CD14-positive monocyte (primary cell): ENCODE measurements around the gene PTPN13. TPM values are rescaled to one million over a fixed set of nuclear protein-coding genes. Genes with fewer than 3 reads are reported as not detected.

Experiments used
- DNase-seq, 3 donors: peaks; one replicate each; pipeline ENCODE4 v3.0.0-alpha.2; 2011 to 2022
- H2AFZ ChIP-seq: 2 replicates; pipeline ENCODE4 v1.6.0; 2012; ENCODE audit warnings: mild to moderate bottlenecking, low read depth, low read length, inconsistent platforms; ENCODE audit not compliant: insufficient read depth, poor library complexity, severe bottlenecking
- H3K27ac ChIP-seq, 2 donors: 1 replicate in 1 of 2; 2 replicates in 1 of 2; pipeline ENCODE4 v1.5.1; 2012 to 2013; ENCODE audit warnings: low read length in 2 of 2, control low read depth in 1 of 2, inconsistent platforms in 1 of 2, low read depth in 1 of 2, mild to moderate bottlenecking in 1 of 2
- H3K27me3 ChIP-seq, 2 donors: one replicate each; pipeline versions ENCODE4 v1.6.0 to v1.6.1; 2011 to 2013; ENCODE audit warnings: low read length in 2 of 2; ENCODE audit not compliant: control insufficient read depth in 2 of 2, insufficient read depth in 2 of 2
- H3K36me3 ChIP-seq, 2 donors: replicated peaks in 1 of 2; 1 replicate in 1 of 2; 2 replicates in 1 of 2; pipeline versions ENCODE4 v1.5.1 to v1.6.1; 2012 to 2013; ENCODE audit warnings: low read length in 2 of 2, control low read depth in 1 of 2, inconsistent platforms in 1 of 2, mild to moderate bottlenecking in 1 of 2; ENCODE audit not compliant: insufficient read depth in 2 of 2, control insufficient read depth in 1 of 2
- H3K4me1 ChIP-seq, 2 donors: 1 replicate in 1 of 2; 2 replicates in 1 of 2; pipeline versions ENCODE4 v1.5.1 to v1.6.1; 2012 to 2013; ENCODE audit warnings: low read length in 2 of 2, control low read depth in 1 of 2, inconsistent platforms in 1 of 2, mild to moderate bottlenecking in 1 of 2, moderate library complexity in 1 of 2; ENCODE audit not compliant: insufficient read depth in 2 of 2, control insufficient read depth in 1 of 2
- H3K4me2 ChIP-seq: replicated peaks from 2 replicates; pipeline ENCODE3; 2012; ENCODE audit warnings: low read length, moderate library complexity, mild to moderate bottlenecking; ENCODE audit not compliant: poor library complexity, severe bottlenecking; ENCODE audit errors: extremely low read depth
- H3K4me3 ChIP-seq, 3 experiments: fragments of 200-600 bp in 1 of 3; sonication (generic) in 1 of 3; replicated peaks in 1 of 3; 1 replicate in 2 of 3; 2 replicates in 1 of 3; pipeline ENCODE4 v1.5.1; 2011 to 2013; ENCODE audit warnings: low read length in 3 of 3, mild to moderate bottlenecking in 3 of 3, control low read depth in 2 of 3, low read depth in 2 of 3, inconsistent platforms in 1 of 3, moderate library complexity in 1 of 3
- H3K79me2 ChIP-seq: 2 replicates; pipeline ENCODE4 v1.6.0; 2012; ENCODE audit warnings: mild to moderate bottlenecking, control low read depth, inconsistent platforms, low read length, moderate library complexity; ENCODE audit not compliant: insufficient read depth
- H3K9ac ChIP-seq: 2 replicates; pipeline ENCODE4 v1.6.0; 2017; ENCODE audit warnings: low read length, mild to moderate bottlenecking; ENCODE audit not compliant: insufficient read depth, poor library complexity, severe bottlenecking
- H3K9me3 ChIP-seq, 2 donors: replicated peaks in 1 of 2; 1 replicate in 1 of 2; 2 replicates in 1 of 2; pipeline versions ENCODE4 v1.5.1 to v1.6.1; 2012 to 2013; ENCODE audit warnings: low read length in 2 of 2, control low read depth in 1 of 2; ENCODE audit not compliant: control insufficient read depth in 1 of 2, insufficient read depth in 1 of 2
- H4K20me1 ChIP-seq: 2 replicates; pipeline ENCODE4 v1.6.0; 2012; ENCODE audit warnings: mild to moderate bottlenecking, low read length, control low read depth, moderate library complexity; ENCODE audit not compliant: insufficient read depth
- H3K27ac Mint-ChIP-seq, 7 donors: one replicate each; pipeline ENCODE4 v1.8.0; 2020; ENCODE audit warnings: mild to moderate bottlenecking in 7 of 7, mixed read lengths in 7 of 7, moderate library complexity in 6 of 7, inconsistent platforms in 2 of 7
- H3K27me3 Mint-ChIP-seq, 3 donors: one replicate each; pipeline ENCODE4 v1.8.0; 2021 to 2022; ENCODE audit warnings: low read depth in 3 of 3, mild to moderate bottlenecking in 3 of 3, mixed read lengths in 3 of 3, moderate library complexity in 3 of 3, inconsistent platforms in 1 of 3
- H3K36me3 Mint-ChIP-seq, 2 donors: one replicate each; pipeline ENCODE4 v1.8.0; 2020; ENCODE audit warnings: mixed read lengths in 2 of 2, inconsistent platforms in 1 of 2, mild to moderate bottlenecking in 1 of 2
- H3K4me1 Mint-ChIP-seq: one replicate; pipeline ENCODE4 v1.8.0; 2020; ENCODE audit warnings: mild to moderate bottlenecking, mixed read lengths
- H3K4me3 Mint-ChIP-seq, 2 donors: one replicate each; pipeline ENCODE4 v1.8.0; 2020; ENCODE audit warnings: mild to moderate bottlenecking in 2 of 2, mixed read lengths in 2 of 2, moderate library complexity in 1 of 2
- H3K9me3 Mint-ChIP-seq, 7 donors: one replicate each; pipeline ENCODE4 v1.8.0; 2020 to 2022; ENCODE audit warnings: mixed read lengths in 7 of 7, mild to moderate bottlenecking in 6 of 7, moderate library complexity in 6 of 7, inconsistent platforms in 2 of 7
- CTCF ChIP-seq: fragments of 200-600 bp; IDR thresholded peaks from one replicate; pipeline ENCODE4 v1.8.0; 2022; ENCODE audit warnings: antibody characterized with exemption, mild to moderate bottlenecking
- WGBS: methylation state at CpG from one replicate; pipeline ENCODE4 v1.1.5; 2013; ENCODE audit warnings: missing lambda C conversion rate; ENCODE audit not compliant: insufficient coverage; 5-methylcytosine and 5-hydroxymethylcytosine counted together
- intact Hi-C, 2 donors: fragments of 100-400 bp; cut with micrococcal nuclease; formaldehyde crosslinking; loops; one replicate each; pipeline versions ENCODE4 v1.15.0 to v1.15.1; 2023
- polyA plus RNA-seq, 3 donors: library from polyadenylated mRNA; depleted of rRNA in 1 of 3; unstranded in 2 of 3; stranded (reverse) in 1 of 3; fragments of 300-500 nt in 2 of 3; fragments of >200 nt in 1 of 3; fragmentation: Illumina TruSeq in 2 of 3; gene quantifications; 1 replicate in 2 of 3; 2 replicates in 1 of 3; pipeline ENCODE4 v1.2.3, GENCODE V29; 2012 to 2021

The PTPN13 gene
- polyA plus RNA-seq, 3 donors: 0.04 to 1.0 (median 0.35) TPM

DNA sequence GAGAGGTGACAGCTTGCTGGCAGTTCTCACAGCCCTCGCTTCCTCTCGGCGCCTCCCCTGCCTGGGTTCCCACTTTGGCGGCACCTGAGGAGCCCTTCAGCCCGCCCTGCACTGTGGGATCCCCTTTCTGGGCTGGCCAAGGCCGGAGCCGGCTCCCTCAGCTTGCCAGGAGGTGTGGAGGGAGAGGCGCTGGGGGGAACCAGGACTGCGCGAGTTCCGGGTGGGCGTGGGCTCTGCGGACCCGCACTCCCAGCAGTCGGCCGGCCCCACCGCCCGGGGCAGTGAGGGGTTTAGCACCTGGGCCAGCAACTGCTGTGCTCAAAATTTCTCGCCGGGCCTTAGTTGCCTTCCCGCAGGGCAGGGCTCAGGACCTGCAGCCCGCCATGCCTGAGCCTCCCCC lies 47.0 kb upstream of the PTPN13 start:
- Histone ChIP-seq H3K27ac (no peak overlapping the region), H3K4me1 (no peaks in the 10 kb centered on the region), H3K36me3 (no peaks in the 10 kb centered on the region), H3K27me3 (peaks cover 18 to 43% of the 10 kb centered on the region in 2 donors), H3K79me2 (no peaks in the 10 kb centered on the region), H3K9me3 (peaks cover 0 to 7% of the 10 kb centered on the region in 2 donors), H4K20me1 (no peaks in the 10 kb centered on the region), H3K4me3 (no peak overlapping the region), H2AFZ (no peak overlapping the region), H3K4me2 (no peak overlapping the region), H3K9ac (no peak overlapping the region)
- H3K4me1 Mint-ChIP-seq: peaks cover 11% of the 10 kb centered on the region
- H3K27me3 Mint-ChIP-seq: peaks cover 45 to 74% (median 52%) of the 10 kb centered on the region in 3 donors
- WGBS: 95% methylated on average over 21 of the region's 22 CpGs
- H3K36me3 Mint-ChIP-seq: peaks cover 0 to 3% of the 10 kb centered on the region in 2 donors
- no peak for TF ChIP-seq CTCF
- DNase-seq: no peak
- intact Hi-C loops: no loop called here
- H3K4me3 Mint-ChIP-seq: no peak overlapping the region
- H3K27ac Mint-ChIP-seq: no peak overlapping the region
- peaks cover 4 to 18% (median 15%) of the 10 kb centered on the region in 7 donors for H3K9me3 Mint-ChIP-seq

DNA sequence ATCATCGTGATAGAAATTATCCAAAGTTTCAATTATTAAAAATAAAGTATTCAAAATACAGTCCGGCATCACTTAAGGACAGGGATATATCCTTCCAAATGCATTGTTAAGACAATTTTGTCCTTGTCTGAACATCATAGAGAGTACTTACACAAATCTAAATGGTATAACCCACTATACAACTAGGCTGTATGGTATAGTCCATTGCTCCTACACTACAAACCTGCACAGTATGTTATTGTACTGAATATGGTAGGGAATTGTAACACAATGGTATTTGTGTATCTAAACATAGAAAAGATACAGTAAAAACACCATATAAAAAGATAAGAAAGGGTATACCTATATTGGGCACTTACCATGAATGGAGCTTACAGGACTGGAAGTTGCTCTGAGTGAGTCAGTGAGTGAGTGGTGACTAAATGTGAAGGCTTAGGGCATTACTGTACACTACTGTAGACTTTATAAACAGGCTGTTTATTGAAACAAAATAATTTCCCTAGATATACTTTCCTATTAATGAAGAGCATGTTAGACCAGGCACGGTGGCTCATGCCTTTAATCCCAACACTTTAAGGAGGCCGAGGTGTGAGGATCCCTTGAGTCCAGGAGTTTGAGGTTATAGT lies 44.8 kb upstream of the PTPN13 start:
- Mint-ChIP-seq H3K36me3 (peaks cover 0 to 3% of the 10 kb centered on the region in 2 donors), H3K4me1 (peaks cover 21% of the 10 kb centered on the region), H3K27me3 (peaks cover 43 to 69% (median 47%) of the 10 kb centered on the region in 3 donors), H3K27ac (no peak overlapping the region), H3K4me3 (no peak overlapping the region), H3K9me3 (peaks cover 4 to 20% (median 16%) of the 10 kb centered on the region in 7 donors)
- Histone ChIP-seq H3K9ac (no peak overlapping the region), H3K79me2 (no peaks in the 10 kb centered on the region), H3K27ac (no peak overlapping the region), H3K36me3 (no peaks in the 10 kb centered on the region), H2AFZ (no peak overlapping the region), H3K4me1 (peaks cover 5% of the 10 kb centered on the region in 2 donors), H3K4me3 (no peak overlapping the region), H4K20me1 (no peaks in the 10 kb centered on the region), H3K9me3 (peaks cover 0 to 7% of the 10 kb centered on the region in 2 donors), H3K27me3 (peaks cover 13 to 37% of the 10 kb centered on the region in 2 donors), H3K4me2 (no peak overlapping the region)
- intact Hi-C loops: no loop called here
- DNase-seq: no peak
- no peak for TF ChIP-seq CTCF
- WGBS: no CpG with 5 or more reads among the region's 4 CpGs
